Measurements from ENCODE around the gene FLRT1. TPM values are rescaled to one million over a fixed set of nuclear protein-coding genes. Genes with fewer than 3 reads are reported as not detected.

The FLRT1 gene
- total RNA-seq, 1 experiment from 2014 or later: 0.44 TPM

DNA sequence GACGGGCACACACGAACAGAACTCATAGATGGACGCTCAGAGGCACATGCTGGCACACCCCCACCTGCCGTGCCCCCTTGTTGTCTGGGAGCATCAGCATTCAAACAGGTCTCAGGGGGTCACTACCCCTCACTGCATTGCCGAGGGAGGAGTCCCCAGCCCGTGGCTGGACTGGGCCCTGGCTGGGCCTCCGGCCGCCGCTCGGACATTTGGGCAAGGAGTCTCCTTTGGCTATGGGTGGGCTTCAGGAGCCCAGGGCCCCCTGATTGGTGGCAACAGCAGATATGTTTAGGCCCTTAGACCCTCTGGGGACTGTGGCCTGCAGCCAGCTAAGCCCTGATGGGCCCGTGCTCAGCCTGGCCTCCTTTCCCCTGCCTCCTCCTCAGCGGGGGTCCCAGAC, 41.9 kb downstream of the FLRT1 start:
- no TSS peak for BruUV-seq (replicated peaks)
- Histone ChIP-seq H4K20me1 (ENCODE audit: insufficient read depth) (peaks cover 48% of the 10 kb centered on the region), H3K79me2 (ENCODE audit: low read depth) (no peaks in the 10 kb centered on the region), H3K27ac (no peak overlapping the region), H3K27me3 (ENCODE audit: insufficient read depth, low read depth) (no peaks in the 10 kb centered on the region), H2AFZ (no peak overlapping the region), H3K4me2 (no peak overlapping the region), H3K4me3 (no peak overlapping the region), H3K4me1 (replicated peaks; ENCODE audit: insufficient read depth) (no peaks in the 10 kb centered on the region), H3K9me3 (ENCODE audit: insufficient read depth, low read depth) (no peaks in the 10 kb centered on the region), H3K36me3 (ENCODE audit: low read depth) (no peaks in the 10 kb centered on the region), H3K9me2 (ENCODE audit: insufficient read depth) (no peaks in the 10 kb centered on the region), H3F3A (ENCODE audit: insufficient read depth, low read depth) (no peaks in the 10 kb centered on the region; the same call in 1 of the 2 replicates)
- ChIA-PET CTCF (interaction anchor here (0.5 kb wide), 1 partner anchor 218 kb away, joined by 7 read pairs; no protein-coding TSS in a partner anchor), POLR2A (ENCODE audit: unreplicated experiment) (no interaction called here)
- intact Hi-C loops (cut with micrococcal nuclease; ENCODE audit: unreplicated experiment): no loop called here
- no peak for DNase-seq
- no peak for TF ChIP-seq EZH2 (IDR thresholded peaks at IDR 0.05; ENCODE audit: low read depth)
- TF ChIP-seq, protein P1, sequence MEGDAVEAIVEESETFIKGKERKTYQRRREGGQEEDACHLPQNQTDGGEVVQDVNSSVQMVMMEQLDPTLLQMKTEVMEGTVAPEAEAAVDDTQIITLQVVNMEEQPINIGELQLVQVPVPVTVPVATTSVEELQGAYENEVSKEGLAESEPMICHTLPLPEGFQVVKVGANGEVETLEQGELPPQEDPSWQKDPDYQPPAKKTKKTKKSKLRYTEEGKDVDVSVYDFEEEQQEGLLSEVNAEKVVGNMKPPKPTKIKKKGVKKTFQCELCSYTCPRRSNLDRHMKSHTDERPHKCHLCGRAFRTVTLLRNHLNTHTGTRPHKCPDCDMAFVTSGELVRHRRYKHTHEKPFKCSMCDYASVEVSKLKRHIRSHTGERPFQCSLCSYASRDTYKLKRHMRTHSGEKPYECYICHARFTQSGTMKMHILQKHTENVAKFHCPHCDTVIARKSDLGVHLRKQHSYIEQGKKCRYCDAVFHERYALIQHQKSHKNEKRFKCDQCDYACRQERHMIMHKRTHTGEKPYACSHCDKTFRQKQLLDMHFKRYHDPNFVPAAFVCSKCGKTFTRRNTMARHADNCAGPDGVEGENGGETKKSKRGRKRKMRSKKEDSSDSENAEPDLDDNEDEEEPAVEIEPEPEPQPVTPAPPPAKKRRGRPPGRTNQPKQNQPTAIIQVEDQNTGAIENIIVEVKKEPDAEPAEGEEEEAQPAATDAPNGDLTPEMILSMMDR (conservative IDR thresholded peaks at IDR 0.05): no peak

DNA sequence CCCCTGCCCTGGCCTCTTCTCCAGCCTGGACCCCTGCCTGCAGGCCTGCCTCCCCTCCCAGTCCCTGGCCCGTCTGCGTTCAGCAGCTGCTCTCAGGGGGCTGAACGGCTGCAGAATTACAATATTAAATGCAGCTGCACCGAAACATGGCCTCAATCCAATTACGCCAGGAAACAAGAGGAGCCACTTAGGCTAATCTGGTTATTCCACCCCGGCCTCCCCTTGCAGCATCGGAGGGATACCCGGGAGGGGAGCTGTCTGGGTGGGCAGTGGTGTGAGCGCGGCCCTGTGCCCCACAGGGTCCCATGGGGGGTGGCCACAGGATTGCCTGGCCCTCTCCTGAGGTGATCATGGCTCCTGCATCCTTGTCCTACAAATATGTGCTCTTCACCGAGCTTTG, 42.6 kb downstream of the FLRT1 start:
- no peaks in the 10 kb centered on the region; the same call in 1 of the 2 replicates for H3F3A ChIP-seq (ENCODE audit: insufficient read depth, low read depth)
- no peaks in the 10 kb centered on the region for H3K9me2 ChIP-seq (ENCODE audit: insufficient read depth)
- TF ChIP-seq, protein P1 (conservative IDR thresholded peaks at IDR 0.05): no peak
- TF ChIP-seq EZH2 (IDR thresholded peaks at IDR 0.05; ENCODE audit: low read depth): no peak
- no peak for DNase-seq
- intact Hi-C loops (cut with micrococcal nuclease; ENCODE audit: unreplicated experiment): no loop called here
- H3K27me3 ChIP-seq (ENCODE audit: insufficient read depth, low read depth): no peaks in the 10 kb centered on the region
- no peaks in the 10 kb centered on the region for H3K4me1 ChIP-seq (replicated peaks; ENCODE audit: insufficient read depth)
- no peak overlapping the region for H2AFZ ChIP-seq
- ChIA-PET POLR2A (ENCODE audit: unreplicated experiment) (no interaction called here), CTCF (interaction anchor here (0.6 kb wide), 1 partner anchor 67 kb away, joined by 5 read pairs; no protein-coding TSS in a partner anchor)
- BruUV-seq (replicated peaks): no TSS peak
- no peaks in the 10 kb centered on the region for H3K9me3 ChIP-seq (ENCODE audit: insufficient read depth, low read depth)
- H3K4me3 ChIP-seq: no peak overlapping the region
- peaks cover 44% of the 10 kb centered on the region for H4K20me1 ChIP-seq (ENCODE audit: insufficient read depth)
- H3K4me2 ChIP-seq: no peak overlapping the region
- H3K27ac ChIP-seq: no peak overlapping the region
- no peaks in the 10 kb centered on the region for H3K36me3 ChIP-seq (ENCODE audit: low read depth)
- no peaks in the 10 kb centered on the region for H3K79me2 ChIP-seq (ENCODE audit: low read depth)

DNA sequence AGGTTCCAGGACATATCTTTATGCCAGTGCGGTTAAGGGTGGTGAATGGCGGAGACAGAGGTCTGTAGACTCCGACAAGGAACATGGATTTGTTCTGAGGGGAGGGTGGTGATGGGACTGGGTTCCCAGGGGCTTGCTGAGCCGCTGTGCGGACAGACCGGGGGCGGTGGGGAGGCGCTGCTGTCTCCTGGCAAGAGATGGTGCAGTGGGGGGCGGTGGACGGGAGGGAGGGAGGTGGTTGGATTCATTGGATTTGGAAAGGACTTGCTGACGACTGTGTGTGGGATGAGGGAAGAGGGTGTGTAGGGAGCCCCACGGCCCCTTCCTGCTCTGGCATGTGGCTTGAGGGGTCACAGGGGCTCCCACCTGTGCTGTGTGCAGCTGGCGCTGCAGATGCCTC, 43.2 kb downstream of the FLRT1 start:
- H3K4me3 ChIP-seq: no peak overlapping the region
- no peaks in the 10 kb centered on the region; the same call in 1 of the 2 replicates for H3F3A ChIP-seq (ENCODE audit: insufficient read depth, low read depth)
- H3K9me2 ChIP-seq (ENCODE audit: insufficient read depth): no peaks in the 10 kb centered on the region
- H3K4me1 ChIP-seq (replicated peaks; ENCODE audit: insufficient read depth): no peaks in the 10 kb centered on the region
- no peak overlapping the region for H3K27ac ChIP-seq
- no peaks in the 10 kb centered on the region for H3K79me2 ChIP-seq (ENCODE audit: low read depth)
- POLR2A ChIA-PET (ENCODE audit: unreplicated experiment): no interaction called here
- TF ChIP-seq, protein P1 (conservative IDR thresholded peaks at IDR 0.05): no peak
- TF ChIP-seq EZH2 (IDR thresholded peaks at IDR 0.05; ENCODE audit: low read depth): no peak
- no peak for DNase-seq
- no peaks in the 10 kb centered on the region for H3K9me3 ChIP-seq (ENCODE audit: insufficient read depth, low read depth)
- H3K27me3 ChIP-seq (ENCODE audit: insufficient read depth, low read depth): no peaks in the 10 kb centered on the region
- no TSS peak for BruUV-seq (replicated peaks)
- peaks cover 38% of the 10 kb centered on the region for H4K20me1 ChIP-seq (ENCODE audit: insufficient read depth)
- H3K4me2 ChIP-seq: no peak overlapping the region
- intact Hi-C loops (cut with micrococcal nuclease; ENCODE audit: unreplicated experiment): no loop called here
- H3K36me3 ChIP-seq (ENCODE audit: low read depth): no peaks in the 10 kb centered on the region
- CTCF ChIA-PET: interaction anchor here (0.6 kb wide), 1 partner anchor 66 kb away, joined by 5 read pairs; no protein-coding TSS in a partner anchor
- no peak overlapping the region for H2AFZ ChIP-seq
